Measurements from ENCODE around the gene EDN3. TPM values are rescaled to one million over a fixed set of nuclear protein-coding genes. Genes with fewer than 3 reads are reported as not detected.

The EDN3 gene
- total RNA-seq, 6 experiments from 2014 or later: not detected

GRCh38 chr20:59318201-59318790 is 17.9 kb downstream of the EDN3 start:
- H3K4me1 Mint-ChIP-seq (ENCODE audit: low read depth): no peaks in the 10 kb centered on the region
- peaks cover 4% of the 10 kb centered on the region; the same call in 1 of the 2 replicates for H3K27me3 Mint-ChIP-seq (ENCODE audit: insufficient read depth)

GRCh38 chr20:59318803-59319202 is 18.4 kb downstream of the EDN3 start:
- no peak overlapping the region for H3K27ac Mint-ChIP-seq
- peaks cover 5% of the 10 kb centered on the region; the same call in 1 of the 2 replicates for H3K27me3 Mint-ChIP-seq (ENCODE audit: insufficient read depth)
- H3K36me3 Mint-ChIP-seq (ENCODE audit: low read depth): no peaks in the 10 kb centered on the region
- no peaks in the 10 kb centered on the region for H3K4me1 Mint-ChIP-seq (ENCODE audit: low read depth)
- peaks cover 46% of the 10 kb centered on the region for H3K9me3 Mint-ChIP-seq
- no peak for DNase-seq
- no peak for TF ChIP-seq CTCF (IDR thresholded peaks at IDR 0.05)
- H3K4me3 Mint-ChIP-seq: no peak overlapping the region

More at GRCh38 chr20:59318201-59318790, 17.9 kb downstream of the EDN3 start:
- no peak for DNase-seq
- no peak for TF ChIP-seq CTCF (IDR thresholded peaks at IDR 0.05)
- H3K27ac Mint-ChIP-seq: no peak overlapping the region
- H3K4me3 Mint-ChIP-seq: no peak overlapping the region
- peaks cover 47% of the 10 kb centered on the region for H3K9me3 Mint-ChIP-seq
- no peaks in the 10 kb centered on the region for H3K36me3 Mint-ChIP-seq (ENCODE audit: low read depth)

DNA sequence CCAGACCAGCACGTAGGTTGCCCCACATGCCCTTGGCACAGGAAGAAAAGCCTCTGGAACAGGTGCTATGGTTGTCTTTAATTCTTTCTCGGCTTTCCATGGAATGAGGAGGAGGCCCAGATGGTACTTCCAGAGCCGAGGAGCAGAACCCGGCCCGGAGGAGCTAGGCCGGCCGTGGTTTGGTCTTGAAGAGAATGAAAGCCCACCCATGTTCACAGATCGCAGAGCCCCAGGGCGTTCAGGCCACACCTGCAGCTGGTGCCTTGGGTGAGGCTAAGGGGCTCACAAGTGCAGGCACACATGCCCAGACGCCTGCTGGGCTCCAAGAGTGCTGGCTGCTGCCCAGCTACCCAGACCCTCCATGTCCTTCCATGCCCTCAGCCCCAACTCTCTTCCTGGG is 20.0 kb downstream of the EDN3 start:
- no peaks in the 10 kb centered on the region for H3K36me3 Mint-ChIP-seq (ENCODE audit: low read depth)
- no peaks in the 10 kb centered on the region for H3K4me1 Mint-ChIP-seq (ENCODE audit: low read depth)

GRCh38 chr20:59320854-59321647 is 20.6 kb downstream of the EDN3 start:
- H3K27ac Mint-ChIP-seq: no peak overlapping the region
- peaks cover 42% of the 10 kb centered on the region for H3K9me3 Mint-ChIP-seq
- H3K4me3 Mint-ChIP-seq: no peak overlapping the region
- no peak for DNase-seq
- no peaks in the 10 kb centered on the region for H3K4me1 Mint-ChIP-seq (ENCODE audit: low read depth)
- H3K27me3 Mint-ChIP-seq (ENCODE audit: insufficient read depth): peaks cover 7% of the 10 kb centered on the region; the same call in 1 of the 2 replicates
- peaks cover 4% of the 10 kb centered on the region; the same call in 1 of the 2 replicates for H3K36me3 Mint-ChIP-seq (ENCODE audit: low read depth)
- no peak for TF ChIP-seq CTCF (IDR thresholded peaks at IDR 0.05)

More for the DNA sequence above, 20.0 kb downstream of the EDN3 start:
- no peak for DNase-seq
- no peak for TF ChIP-seq CTCF (IDR thresholded peaks at IDR 0.05)
- Mint-ChIP-seq H3K27me3 (ENCODE audit: insufficient read depth) (peaks cover 7% of the 10 kb centered on the region; the same call in 1 of the 2 replicates), H3K9me3 (peaks cover 38% of the 10 kb centered on the region), H3K4me3 (no peak overlapping the region), H3K27ac (no peak overlapping the region)

- no peak for DNase-seq
- H3K4me3 Mint-ChIP-seq: no peak overlapping the region
- H3K4me1 Mint-ChIP-seq (ENCODE audit: low read depth): no peaks in the 10 kb centered on the region
- H3K27ac Mint-ChIP-seq: no peak overlapping the region
- peaks cover 42% of the 10 kb centered on the region for H3K9me3 Mint-ChIP-seq
- H3K27me3 Mint-ChIP-seq (ENCODE audit: insufficient read depth): peaks cover 7% of the 10 kb centered on the region; the same call in 1 of the 2 replicates
- peaks cover 4% of the 10 kb centered on the region; the same call in 1 of the 2 replicates for H3K36me3 Mint-ChIP-seq (ENCODE audit: low read depth)
- no peak for TF ChIP-seq CTCF (IDR thresholded peaks at IDR 0.05)
Observed at GRCh38 chr20:59322081-59322480, 21.7 kb downstream of the EDN3 start.
